ENCODE results near the gene DNM3. TPM values are rescaled to one million over a fixed set of nuclear protein-coding genes. Genes with fewer than 3 reads are reported as not detected.

Gene DNM3
- total and polyA plus RNA-seq, 2 donors (not counting 1 experiment from before 2014, with no cell fraction given): 1.0 to 1.3 TPM

GRCh38 chr1:171995573-171995972, 154.3 kb downstream of the DNM3 start:
- H3K9ac ChIP-seq (ENCODE audit: low read length): no peak overlapping the region
- Mint-ChIP-seq H3K27me3 (peaks cover 4% of the 10 kb centered on the region), H3K27ac (no peak overlapping the region), H3K4me1 (no peaks in the 10 kb centered on the region), H3K4me3 (no peak overlapping the region), H3K9me3 (ENCODE audit: insufficient read depth) (no peaks in the 10 kb centered on the region)
- DNase-seq (no peak), ATAC-seq (ENCODE audit: low read depth) (no peak)
- ChIA-PET CTCF (interaction anchor here (1.5 to 3.2 kb wide), 2 partner anchors 10 to 195 kb away, joined by 3 to 15 read pairs; no protein-coding TSS in a partner anchor), POLR2A (no interaction called here)
- no peaks in the 10 kb centered on the region for H3K79me2 ChIP-seq (ENCODE audit: control insufficient read depth, insufficient read depth, low read length)
- no peaks in the 10 kb centered on the region for H3K36me3 ChIP-seq (replicated peaks in 1 of 2; ENCODE audit: control extremely low read depth in 1 of 2, control insufficient read depth in 1 of 2, extremely low read depth in 1 of 2, insufficient read depth in 2 of 2, low read length in 1 of 2)
- H3K4me1 ChIP-seq (ENCODE audit: control insufficient read depth in 2 of 2, insufficient read depth in 2 of 2, low read length in 2 of 2): no peaks in the 10 kb centered on the region
- H2AFZ ChIP-seq (ENCODE audit: insufficient read depth, low read depth, low read length, poor library complexity, severe bottlenecking): no peak overlapping the region
- H3K9me3 ChIP-seq (ENCODE audit: control extremely low read depth in 1 of 3, control insufficient read depth in 2 of 3, insufficient read depth in 1 of 3, low read length in 2 of 3): no peaks in the 10 kb centered on the region
- H3K4me2 ChIP-seq (replicated peaks; ENCODE audit: low read depth, low read length, poor library complexity, severe bottlenecking): no peak overlapping the region
- H3K4me3 ChIP-seq (ENCODE audit: control extremely low read depth in 1 of 5, extremely low read depth in 1 of 5, insufficient read depth in 1 of 5, low read depth in 2 of 5, low read length in 4 of 5): no peak overlapping the region
- TF ChIP-seq EZH2 (IDR thresholded peaks at IDR 0.05; ENCODE audit: borderline replicate concordance, insufficient read depth, low read depth, low read length, poor library complexity, severe bottlenecking): no peak
- TF ChIP-seq CTCF (IDR thresholded peaks at IDR 0.05): no peak
- no peaks in the 10 kb centered on the region for H4K20me1 ChIP-seq (ENCODE audit: control insufficient read depth, insufficient read depth, low read length, poor library complexity, severe bottlenecking)
- H3K27me3 ChIP-seq (replicated peaks in 1 of 4; ENCODE audit: control extremely low read depth in 1 of 4, control insufficient read depth in 3 of 4, insufficient read depth in 4 of 4, low read length in 3 of 4): no peaks in the 10 kb centered on the region
- intact Hi-C loops (cut with micrococcal nuclease): no loop called here
- no peak overlapping the region for H3K27ac ChIP-seq (ENCODE audit: low read length in 2 of 2)
- no CpG with 5 or more reads among the region's 3 CpGs for WGBS (ENCODE audit: insufficient coverage)

- no peaks in the 10 kb centered on the region for H3K4me1 Mint-ChIP-seq
- no peaks in the 10 kb centered on the region for H3K9me3 ChIP-seq (ENCODE audit: control extremely low read depth in 1 of 3, control insufficient read depth in 2 of 3, insufficient read depth in 1 of 3, low read length in 2 of 3)
- ChIA-PET CTCF (interaction anchor here (0.6 to 3.2 kb wide), 3 partner anchors 12 to 722 kb away, joined by 3 to 15 read pairs (median 3); no protein-coding TSS in a partner anchor), POLR2A (no interaction called here)
- no peaks in the 10 kb centered on the region for H3K27me3 ChIP-seq (replicated peaks in 1 of 4; ENCODE audit: control extremely low read depth in 1 of 4, control insufficient read depth in 3 of 4, insufficient read depth in 4 of 4, low read length in 3 of 4)
- no peak overlapping the region for H3K4me3 Mint-ChIP-seq
- H3K79me2 ChIP-seq (ENCODE audit: control insufficient read depth, insufficient read depth, low read length): no peaks in the 10 kb centered on the region
- no peak overlapping the region for H2AFZ ChIP-seq (ENCODE audit: insufficient read depth, low read depth, low read length, poor library complexity, severe bottlenecking)
- no peak overlapping the region for H3K27ac Mint-ChIP-seq
- no peak overlapping the region for H3K4me2 ChIP-seq (replicated peaks; ENCODE audit: low read depth, low read length, poor library complexity, severe bottlenecking)
- no peak overlapping the region for H3K9ac ChIP-seq (ENCODE audit: low read length)
- no peaks in the 10 kb centered on the region for H4K20me1 ChIP-seq (ENCODE audit: control insufficient read depth, insufficient read depth, low read length, poor library complexity, severe bottlenecking)
- no CpG with 5 or more reads among the region's 1 CpG for WGBS (ENCODE audit: insufficient coverage)
- DNase-seq (no peak), ATAC-seq (ENCODE audit: low read depth) (no peak)
- TF ChIP-seq CTCF (IDR thresholded peaks at IDR 0.05): no peak
- TF ChIP-seq EZH2 (IDR thresholded peaks at IDR 0.05; ENCODE audit: borderline replicate concordance, insufficient read depth, low read depth, low read length, poor library complexity, severe bottlenecking): no peak
- peaks cover 4% of the 10 kb centered on the region for H3K27me3 Mint-ChIP-seq
- intact Hi-C loops (cut with micrococcal nuclease): no loop called here
- no peaks in the 10 kb centered on the region for H3K9me3 Mint-ChIP-seq (ENCODE audit: insufficient read depth)
- no peak overlapping the region for H3K27ac ChIP-seq (ENCODE audit: low read length in 2 of 2)
- no peaks in the 10 kb centered on the region for H3K36me3 ChIP-seq (replicated peaks in 1 of 2; ENCODE audit: control extremely low read depth in 1 of 2, control insufficient read depth in 1 of 2, extremely low read depth in 1 of 2, insufficient read depth in 2 of 2, low read length in 1 of 2)
- H3K4me3 ChIP-seq (ENCODE audit: control extremely low read depth in 1 of 5, extremely low read depth in 1 of 5, insufficient read depth in 1 of 5, low read depth in 2 of 5, low read length in 4 of 5): no peak overlapping the region
- H3K4me1 ChIP-seq (ENCODE audit: control insufficient read depth in 2 of 2, insufficient read depth in 2 of 2, low read length in 2 of 2): no peaks in the 10 kb centered on the region
These were observed 156.6 kb downstream of the DNM3 start for GRCh38 chr1:171997936-171998335.
